Activated B cell treated with CpG ODN at 0.5 μM for 24 hours (primary cell): ENCODE data around the gene ADGRL4. TPM values are rescaled to one million over a fixed set of nuclear protein-coding genes. Genes with fewer than 3 reads are reported as not detected.
"Not testable (repeated sequence)": the region's sequence is repeated elsewhere in the genome, so short reads cannot be mapped to it uniquely, and the experiment has no call there.

ENCODE experiments used
- ATAC-seq: fragments of 200-7000 bp; cut with Tn5 transposase; one replicate; pipeline ENCODE4 v1.10.0; 2021; ENCODE audit warnings: low read depth, mild to moderate bottlenecking, moderate library complexity
- CTCF ChIA-PET: fragments of 350-600 bp; sonication (Branson Sonifier 250); formaldehyde crosslinking; loops from one replicate; lab custom pipeline; 2021; ENCODE audit warnings: antibody characterized with exemption; lab: Charles Lee
- POLR2A ChIA-PET: fragments of 350-600 bp; sonication (Branson Sonifier 250); formaldehyde crosslinking; loops from one replicate; lab custom pipeline; 2021; ENCODE audit warnings: antibody characterized with exemption; lab: Charles Lee
- DNase-seq: peaks from one replicate; pipeline ENCODE4 v3.0.0; 2022
- H3K27ac Mint-ChIP-seq: one replicate; pipeline ENCODE4 v1.8.0; 2020; ENCODE audit warnings: mixed read lengths
- H3K27me3 Mint-ChIP-seq: one replicate; pipeline ENCODE4 v1.8.0; 2021; ENCODE audit warnings: mixed read lengths
- H3K36me3 Mint-ChIP-seq: one replicate; pipeline ENCODE4 v1.8.0; 2021; ENCODE audit warnings: low read depth, mixed read lengths
- H3K4me1 Mint-ChIP-seq: one replicate; pipeline ENCODE4 v1.8.0; 2021; ENCODE audit warnings: mixed read lengths
- H3K4me3 Mint-ChIP-seq: one replicate; pipeline ENCODE4 v1.8.0; 2020; ENCODE audit warnings: mild to moderate bottlenecking, mixed read lengths
- H3K9me3 Mint-ChIP-seq: one replicate; pipeline ENCODE4 v1.8.0; 2020; ENCODE audit warnings: mixed read lengths
- intact Hi-C: fragments of 100-400 bp; cut with micrococcal nuclease; formaldehyde crosslinking; loops from one replicate; pipeline ENCODE4 v1.15.1; 2024
- total RNA-seq: library from RNA; stranded (reverse); gene quantifications from 2 replicates; pipeline ENCODE4 v1.2.3, GENCODE V29; 2022
- TF ChIP-seq, protein P1 (sequence below): fragments of 200-600 bp; IDR thresholded peaks from one replicate; pipeline ENCODE4 v1.8.0; 2022; ENCODE audit warnings: antibody characterized with exemption, mild to moderate bottlenecking

Gene ADGRL4
- total RNA-seq, 1 donor from 2014 or later: not detected

DNA sequence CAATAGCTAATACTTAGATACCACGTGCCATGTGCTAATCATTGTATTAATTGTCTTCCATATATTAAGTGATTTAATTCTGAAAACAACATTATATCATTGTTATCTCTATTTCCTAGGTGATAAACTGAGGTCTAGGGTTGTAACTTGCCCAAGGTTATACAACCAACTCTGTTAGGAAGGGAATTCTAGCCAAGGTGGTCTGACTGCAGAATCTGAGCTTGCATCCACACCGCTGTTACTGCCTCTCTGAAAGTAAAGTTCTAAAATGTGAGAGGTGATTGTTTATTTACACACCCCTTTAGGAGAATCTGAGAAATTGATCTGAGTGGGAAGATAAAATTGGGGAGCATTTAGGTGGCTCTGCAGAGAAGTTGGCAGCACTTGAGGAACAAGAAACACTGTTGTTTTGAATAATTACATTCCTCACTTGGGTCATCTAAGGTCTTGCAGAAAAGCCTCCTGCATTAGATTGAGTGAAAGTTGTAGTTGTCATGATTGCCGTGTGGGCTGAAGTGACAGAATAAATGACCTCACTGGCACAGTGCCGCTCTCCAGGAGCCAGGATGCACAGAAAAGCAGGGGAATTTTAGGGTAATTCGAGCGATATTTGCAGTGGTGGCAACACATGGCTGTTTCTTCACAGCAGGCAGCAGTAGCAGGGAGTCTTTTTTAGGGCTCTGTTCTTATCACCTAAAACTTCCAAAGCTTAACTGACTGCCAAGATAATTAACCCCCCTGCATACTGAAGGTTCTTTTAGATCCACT, 121.7 kb downstream of the ADGRL4 start:
- Mint-ChIP-seq H3K36me3 (no peaks in the 10 kb centered on the region), H3K27me3 (no peaks in the 10 kb centered on the region), H3K27ac (no peak overlapping the region), H3K9me3 (no peaks in the 10 kb centered on the region), H3K4me1 (no peaks in the 10 kb centered on the region), H3K4me3 (no peak overlapping the region)
- ChIA-PET CTCF (no interaction called here), POLR2A (no interaction called here)
- no peak for DNase-seq
- intact Hi-C loops: no loop called here
- TF ChIP-seq, protein P1, sequence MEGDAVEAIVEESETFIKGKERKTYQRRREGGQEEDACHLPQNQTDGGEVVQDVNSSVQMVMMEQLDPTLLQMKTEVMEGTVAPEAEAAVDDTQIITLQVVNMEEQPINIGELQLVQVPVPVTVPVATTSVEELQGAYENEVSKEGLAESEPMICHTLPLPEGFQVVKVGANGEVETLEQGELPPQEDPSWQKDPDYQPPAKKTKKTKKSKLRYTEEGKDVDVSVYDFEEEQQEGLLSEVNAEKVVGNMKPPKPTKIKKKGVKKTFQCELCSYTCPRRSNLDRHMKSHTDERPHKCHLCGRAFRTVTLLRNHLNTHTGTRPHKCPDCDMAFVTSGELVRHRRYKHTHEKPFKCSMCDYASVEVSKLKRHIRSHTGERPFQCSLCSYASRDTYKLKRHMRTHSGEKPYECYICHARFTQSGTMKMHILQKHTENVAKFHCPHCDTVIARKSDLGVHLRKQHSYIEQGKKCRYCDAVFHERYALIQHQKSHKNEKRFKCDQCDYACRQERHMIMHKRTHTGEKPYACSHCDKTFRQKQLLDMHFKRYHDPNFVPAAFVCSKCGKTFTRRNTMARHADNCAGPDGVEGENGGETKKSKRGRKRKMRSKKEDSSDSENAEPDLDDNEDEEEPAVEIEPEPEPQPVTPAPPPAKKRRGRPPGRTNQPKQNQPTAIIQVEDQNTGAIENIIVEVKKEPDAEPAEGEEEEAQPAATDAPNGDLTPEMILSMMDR: no peak
- no peak for ATAC-seq

DNA sequence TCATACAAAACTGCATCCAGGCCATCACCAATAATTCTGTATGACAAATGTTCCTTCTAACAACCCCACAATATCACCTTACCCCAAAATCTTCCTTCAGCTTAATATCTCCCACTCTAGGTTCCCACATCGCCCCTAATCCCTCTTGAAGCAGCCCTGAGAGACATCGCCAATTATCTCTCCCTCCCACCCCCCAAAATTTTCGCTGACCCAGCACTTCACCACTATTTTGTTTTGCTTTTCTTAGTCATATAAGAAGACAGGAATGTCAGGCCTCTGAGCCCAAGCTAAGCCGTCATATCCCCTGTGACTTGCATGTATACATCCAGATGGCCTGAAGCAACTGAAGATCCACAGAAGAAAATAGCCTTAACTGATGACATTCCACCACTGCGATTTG, 126.3 kb downstream of the ADGRL4 start:
- Mint-ChIP-seq H3K27ac (no peak overlapping the region), H3K4me1 (no peaks in the 10 kb centered on the region), H3K36me3 (no peaks in the 10 kb centered on the region), H3K27me3 (no peaks in the 10 kb centered on the region), H3K9me3 (no peaks in the 10 kb centered on the region), H3K4me3 (no peak overlapping the region)
- TF ChIP-seq, protein P1: no peak
- ChIA-PET POLR2A (no interaction called here), CTCF (no interaction called here)
- DNase-seq: no peak
- intact Hi-C loops: no loop called here
- ATAC-seq: no peak

DNA sequence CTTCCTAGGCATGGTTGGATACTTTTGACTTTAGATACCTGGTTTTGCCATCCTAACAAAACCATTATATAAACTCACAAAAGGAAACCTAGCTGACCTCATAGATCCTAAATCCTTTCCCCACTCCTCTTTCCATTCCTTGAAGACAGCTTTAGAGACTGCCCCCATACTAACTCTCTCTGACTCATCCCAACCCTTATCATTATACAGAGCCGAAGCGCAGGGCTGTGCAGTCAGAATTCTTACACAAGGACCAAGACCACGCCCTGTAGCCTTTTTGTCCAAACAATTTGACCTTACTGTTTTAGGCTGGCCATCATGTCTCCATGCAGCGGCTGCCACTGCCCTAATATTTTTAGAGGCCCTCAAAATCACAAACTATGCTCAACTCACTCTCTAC, 130.5 kb downstream of the ADGRL4 start:
- POLR2A ChIA-PET, H3K27ac Mint-ChIP-seq, H3K27me3 Mint-ChIP-seq, ATAC-seq, H3K4me1 Mint-ChIP-seq, H3K9me3 Mint-ChIP-seq, H3K4me3 Mint-ChIP-seq, DNase-seq, intact Hi-C loops, H3K36me3 Mint-ChIP-seq, CTCF ChIA-PET: not testable (repeated sequence)

DNA sequence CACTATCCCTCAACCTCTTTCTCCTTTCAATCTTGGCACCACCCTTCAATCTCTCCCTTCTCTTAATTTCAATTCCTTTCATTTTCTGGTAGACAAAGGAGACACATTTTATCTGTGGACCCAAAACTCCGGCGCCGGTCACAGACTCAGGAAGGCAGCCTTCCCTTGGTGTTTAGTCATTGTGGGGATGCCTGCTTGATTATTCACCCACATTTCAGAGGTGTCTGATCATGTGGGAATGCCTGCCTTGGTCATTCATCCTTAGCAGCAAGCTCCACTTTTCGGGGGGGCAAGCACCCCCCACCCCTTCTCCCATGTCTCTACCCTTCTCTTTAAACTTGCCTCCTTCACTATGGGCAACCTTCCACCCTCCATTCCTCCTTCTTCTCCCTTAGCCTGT, 133.7 kb downstream of the ADGRL4 start:
- H3K4me1 Mint-ChIP-seq, H3K27me3 Mint-ChIP-seq, H3K9me3 Mint-ChIP-seq, H3K36me3 Mint-ChIP-seq, POLR2A ChIA-PET, intact Hi-C loops, H3K4me3 Mint-ChIP-seq, DNase-seq, ATAC-seq, CTCF ChIA-PET, H3K27ac Mint-ChIP-seq: not testable (repeated sequence)

DNA sequence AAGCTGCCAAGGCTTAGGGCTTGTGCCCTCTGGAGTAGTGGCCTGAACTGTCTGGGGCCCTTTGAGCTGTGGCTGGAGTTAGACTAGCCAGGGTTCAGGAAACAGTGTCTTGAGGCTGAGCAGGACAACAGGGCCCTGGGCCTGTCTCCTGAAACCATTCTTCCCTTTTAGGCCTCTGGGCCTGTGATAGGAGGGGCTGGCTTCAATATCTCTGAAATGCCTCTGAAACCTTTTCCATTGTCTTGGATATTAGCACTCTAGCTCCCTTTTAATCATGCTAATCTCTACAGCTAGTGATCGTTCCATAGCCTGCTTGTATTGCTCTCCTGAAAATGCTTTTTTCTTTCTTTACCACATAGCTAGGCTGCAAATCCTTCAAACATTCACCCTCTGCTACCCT, 135.3 kb downstream of the ADGRL4 start:
- Mint-ChIP-seq H3K4me1 (no peaks in the 10 kb centered on the region), H3K27ac (no peak overlapping the region), H3K27me3 (no peaks in the 10 kb centered on the region), H3K4me3 (no peak overlapping the region), H3K36me3 (no peaks in the 10 kb centered on the region), H3K9me3 (no peaks in the 10 kb centered on the region)
- POLR2A ChIA-PET: no interaction called here
- CTCF ChIA-PET: no interaction called here
- DNase-seq (no peak), ATAC-seq (no peak)
- intact Hi-C loops: no loop called here
- TF ChIP-seq, protein P1: no peak

DNA sequence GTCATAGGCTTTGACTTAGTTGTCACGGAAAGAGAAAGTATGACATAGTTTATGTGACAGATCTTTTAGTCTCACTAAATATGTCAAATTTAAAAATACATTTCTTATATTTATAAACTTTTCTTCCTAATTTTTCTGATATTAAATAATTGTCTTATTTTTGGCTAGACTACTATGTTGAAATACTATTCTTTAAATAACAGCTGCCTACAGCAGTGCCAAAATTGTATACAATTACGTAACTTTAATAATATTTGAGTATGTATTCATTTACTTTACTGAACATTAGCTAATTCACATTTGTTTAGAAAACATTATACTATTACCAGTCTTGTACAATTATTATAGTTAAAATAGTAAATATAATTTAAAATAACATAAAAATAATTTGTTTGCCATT, 137.4 kb downstream of the ADGRL4 start:
- H3K27ac Mint-ChIP-seq: no peak overlapping the region

More for the DNA sequence above, 137.4 kb downstream of the ADGRL4 start:
- Mint-ChIP-seq H3K4me3 (no peak overlapping the region), H3K4me1 (no peaks in the 10 kb centered on the region), H3K27me3 (no peaks in the 10 kb centered on the region), H3K9me3 (no peaks in the 10 kb centered on the region), H3K36me3 (no peaks in the 10 kb centered on the region)
- ATAC-seq (no peak), DNase-seq (no peak)
- CTCF ChIA-PET: no interaction called here
- POLR2A ChIA-PET: no interaction called here
- TF ChIP-seq, protein P1: no peak
- intact Hi-C loops: no loop called here
